Stimulated activated CD4-positive, alpha-beta T cell treated with anti-CD3 and anti-CD28 coated beads, Interleukin-1b, Interleukin-23, amount 100 ng/mL, for 48 hours (primary cell): ENCODE results near the gene TMEM59.
"Not testable (repeated sequence)": the region's sequence is repeated elsewhere in the genome, so short reads cannot be mapped to it uniquely, and the experiment has no call there.

ENCODE experiments used
- DNase-seq: peaks from one replicate; pipeline ENCODE4 v3.0.0-alpha.2; 2020

The TMEM59 gene, protein sequence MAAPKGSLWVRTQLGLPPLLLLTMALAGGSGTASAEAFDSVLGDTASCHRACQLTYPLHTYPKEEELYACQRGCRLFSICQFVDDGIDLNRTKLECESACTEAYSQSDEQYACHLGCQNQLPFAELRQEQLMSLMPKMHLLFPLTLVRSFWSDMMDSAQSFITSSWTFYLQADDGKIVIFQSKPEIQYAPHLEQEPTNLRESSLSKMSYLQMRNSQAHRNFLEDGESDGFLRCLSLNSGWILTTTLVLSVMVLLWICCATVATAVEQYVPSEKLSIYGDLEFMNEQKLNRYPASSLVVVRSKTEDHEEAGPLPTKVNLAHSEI

DNA sequence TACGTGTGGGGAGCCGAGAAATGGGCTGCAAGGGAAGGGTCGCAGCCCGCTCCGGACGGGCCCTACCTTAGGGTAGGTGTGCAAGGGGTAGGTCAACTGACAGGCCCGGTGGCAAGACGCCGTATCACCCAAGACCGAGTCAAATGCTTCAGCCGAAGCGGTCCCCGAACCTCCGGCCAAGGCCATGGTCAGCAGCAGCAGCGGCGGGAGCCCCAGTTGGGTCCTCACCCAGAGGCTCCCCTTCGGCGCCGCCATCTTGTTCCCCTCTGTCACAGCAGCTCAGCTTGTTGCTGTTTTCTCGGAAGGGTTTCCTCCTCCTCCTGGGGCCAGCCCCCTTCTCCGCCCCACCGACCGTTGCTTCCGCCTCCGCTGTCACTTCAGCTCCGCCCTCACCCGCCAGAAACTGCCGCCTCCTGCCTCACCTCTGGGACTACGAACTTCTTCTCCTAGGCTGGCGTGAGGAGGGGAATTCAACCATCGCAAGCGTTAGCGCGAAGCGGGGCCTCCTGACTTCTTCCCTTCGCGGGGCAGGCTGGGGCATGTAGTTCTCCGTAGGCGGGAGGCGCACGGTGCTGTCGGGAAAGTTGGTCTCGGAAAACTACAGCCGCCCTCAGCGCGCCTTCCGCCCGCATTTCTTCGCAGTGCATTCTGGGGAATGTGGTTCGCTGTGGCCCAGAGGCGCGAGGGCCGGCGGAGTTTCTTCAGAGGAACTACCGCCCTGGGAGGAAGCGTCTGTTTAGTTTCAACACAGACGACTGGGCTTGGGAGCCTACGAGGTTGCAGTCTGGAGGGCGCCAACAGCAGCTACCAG is at the start of gene TMEM59, which contains the start of gene TCEANC2:
TSS of gene TMEM59 (minus strand) at position 271 of the 811 bp plus-strand sequence. CDS start at position 255, 16 bp downstream.
TSS of gene TCEANC2 (plus strand) at position 675 of the 811 bp plus-strand sequence. CDS start 815 bp downstream, outside the sequence.
- peak; percentile 99 for DNase-seq

DNA sequence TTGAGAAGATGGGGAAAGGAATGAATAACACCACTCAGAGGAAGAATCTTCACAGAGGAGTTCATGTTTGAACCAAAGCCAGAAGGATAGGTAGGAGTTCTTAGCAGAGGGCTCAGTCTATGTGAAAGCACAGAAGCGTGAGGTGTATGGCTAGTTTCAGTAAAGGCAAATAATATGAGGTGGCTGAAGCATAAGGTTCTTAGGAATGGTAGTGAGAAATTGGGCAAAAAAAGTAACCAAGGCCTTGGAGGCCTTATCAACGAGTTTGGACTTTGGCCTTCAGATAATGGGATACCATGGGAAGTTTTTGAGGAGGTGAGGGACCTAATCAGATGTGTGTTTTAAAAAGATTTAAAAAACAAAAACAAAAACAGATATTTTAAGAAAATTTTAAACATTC is 47.5 kb upstream of the TMEM59 start:
- DNase-seq: no peak

DNA sequence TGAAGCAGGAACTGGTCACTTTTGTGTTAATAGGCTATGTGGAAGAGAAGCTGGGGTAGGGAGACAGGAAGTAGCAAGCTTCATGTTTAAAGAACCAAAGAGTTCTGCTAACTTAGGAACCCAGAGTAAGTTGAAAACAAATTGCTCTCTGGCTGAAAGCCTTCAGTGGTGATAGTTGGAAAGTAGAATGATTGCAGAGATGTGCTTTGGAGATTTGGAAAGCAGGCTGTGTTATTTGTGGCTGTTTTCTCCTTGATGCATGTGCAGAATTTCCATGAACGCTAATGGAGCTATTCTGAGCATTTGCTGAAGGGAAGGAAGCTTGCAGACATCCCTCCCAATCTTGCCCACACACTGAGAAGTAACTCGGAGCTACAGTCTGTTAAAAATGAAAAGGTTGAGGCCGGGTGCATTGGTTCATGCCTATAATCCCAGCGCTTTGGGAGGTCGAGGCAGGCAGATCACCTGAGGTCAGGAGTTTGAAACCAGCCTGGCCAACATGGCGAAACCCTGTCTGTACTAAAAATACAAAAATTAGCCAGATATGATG is 46.1 kb upstream of the TMEM59 start:
- DNase-seq: no peak

DNA sequence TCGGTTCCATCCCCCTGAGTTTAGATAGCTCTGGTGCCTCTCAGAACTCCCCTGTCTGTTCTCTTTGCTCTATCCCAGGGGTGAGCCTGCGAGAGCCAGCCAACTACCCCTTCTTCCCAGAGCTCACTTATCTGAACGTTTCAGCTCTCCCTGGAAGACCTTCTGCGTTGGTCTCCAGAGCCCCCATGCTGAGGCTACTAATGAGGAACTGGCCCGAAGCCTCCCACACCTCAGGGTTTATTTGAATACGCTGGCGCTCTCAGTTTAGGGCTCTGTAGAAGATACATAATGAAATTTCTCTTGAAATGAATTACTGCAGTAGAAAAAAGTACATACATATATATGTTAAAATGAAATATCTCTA is 43.9 kb upstream of the TMEM59 start:
- DNase-seq: no peak

DNA sequence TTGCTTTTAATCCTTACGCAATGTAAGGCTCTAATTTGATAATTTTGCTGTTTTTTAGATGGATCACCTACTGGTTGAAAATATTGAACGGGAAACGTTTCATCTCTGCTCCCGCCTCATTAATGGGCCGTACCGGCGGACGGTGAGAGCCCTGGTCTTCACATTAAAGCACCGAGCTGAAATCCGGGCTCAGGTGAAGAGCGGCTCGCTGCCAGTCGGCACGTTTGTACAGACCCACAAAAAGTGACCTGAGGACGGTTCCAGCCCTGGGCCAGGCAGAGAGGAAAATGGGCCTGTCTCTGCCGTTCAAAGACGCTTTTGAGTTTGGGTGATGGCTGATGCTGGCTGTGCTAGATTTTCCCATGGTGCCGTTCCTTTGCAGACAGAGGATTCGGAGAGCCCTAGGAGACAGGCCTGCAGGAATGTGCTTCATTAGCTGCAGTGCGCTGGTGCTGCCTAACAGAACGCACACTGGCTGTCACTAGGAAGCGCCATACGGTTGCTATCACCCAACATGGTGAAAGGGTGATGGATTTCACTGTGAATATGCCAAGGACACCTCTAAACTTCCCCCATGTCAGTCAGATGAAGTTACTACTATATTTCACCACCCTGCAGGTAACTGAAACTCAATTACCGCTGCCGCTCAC is 43.3 kb upstream of the TMEM59 start:
- no peak for DNase-seq

DNA sequence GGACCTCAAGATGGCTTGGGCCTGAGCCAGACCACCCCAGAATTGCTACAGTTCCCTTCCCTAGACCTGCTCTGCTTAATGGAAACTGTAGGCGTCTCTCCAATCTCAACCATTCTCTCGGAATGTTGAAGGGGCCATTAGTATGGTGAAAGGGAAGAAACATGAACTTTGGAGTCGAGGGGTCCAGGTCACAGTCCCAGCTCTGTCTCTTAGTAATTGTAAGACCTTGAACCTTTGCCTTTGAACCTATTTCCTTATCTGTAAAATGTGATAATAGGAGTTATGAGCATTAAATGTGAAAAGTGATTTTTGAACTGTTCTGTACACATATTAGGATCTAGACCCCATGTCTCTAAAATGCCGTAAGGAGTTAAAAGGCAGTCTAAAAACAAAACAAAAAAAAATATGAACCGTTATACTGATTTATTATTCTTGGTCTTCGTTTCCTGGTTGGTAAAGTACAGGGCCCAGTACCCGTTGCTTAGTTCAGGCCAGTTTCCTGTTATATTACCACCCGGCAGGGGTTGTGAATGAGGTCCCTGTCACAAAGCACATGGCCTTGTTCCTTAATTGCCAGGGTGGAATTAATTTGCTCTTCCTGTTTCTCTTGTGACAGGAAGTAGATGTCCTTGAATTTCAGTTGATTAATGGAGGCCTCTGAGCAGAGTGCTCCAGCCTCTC is 42.7 kb upstream of the TMEM59 start:
- DNase-seq: no peak

DNA sequence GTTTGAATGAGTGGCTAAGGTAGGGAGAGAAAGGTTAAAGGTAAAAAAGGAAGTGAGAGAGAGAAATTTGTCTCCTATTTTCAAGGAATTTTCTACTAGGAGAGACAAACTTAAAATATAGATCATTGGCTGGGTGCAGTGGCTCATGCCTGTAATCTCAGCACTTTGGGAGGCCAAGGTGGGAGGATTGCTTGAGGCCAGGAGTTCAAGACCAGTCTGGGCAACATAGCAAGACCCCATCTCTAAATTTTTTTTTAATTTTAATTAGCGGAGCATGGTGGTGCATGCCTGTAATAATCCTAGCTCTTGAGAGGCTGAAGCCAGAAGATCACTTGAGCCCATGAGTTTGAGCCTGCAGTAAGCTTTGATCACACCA is 41.7 kb upstream of the TMEM59 start:
- not testable (repeated sequence) for DNase-seq

DNA sequence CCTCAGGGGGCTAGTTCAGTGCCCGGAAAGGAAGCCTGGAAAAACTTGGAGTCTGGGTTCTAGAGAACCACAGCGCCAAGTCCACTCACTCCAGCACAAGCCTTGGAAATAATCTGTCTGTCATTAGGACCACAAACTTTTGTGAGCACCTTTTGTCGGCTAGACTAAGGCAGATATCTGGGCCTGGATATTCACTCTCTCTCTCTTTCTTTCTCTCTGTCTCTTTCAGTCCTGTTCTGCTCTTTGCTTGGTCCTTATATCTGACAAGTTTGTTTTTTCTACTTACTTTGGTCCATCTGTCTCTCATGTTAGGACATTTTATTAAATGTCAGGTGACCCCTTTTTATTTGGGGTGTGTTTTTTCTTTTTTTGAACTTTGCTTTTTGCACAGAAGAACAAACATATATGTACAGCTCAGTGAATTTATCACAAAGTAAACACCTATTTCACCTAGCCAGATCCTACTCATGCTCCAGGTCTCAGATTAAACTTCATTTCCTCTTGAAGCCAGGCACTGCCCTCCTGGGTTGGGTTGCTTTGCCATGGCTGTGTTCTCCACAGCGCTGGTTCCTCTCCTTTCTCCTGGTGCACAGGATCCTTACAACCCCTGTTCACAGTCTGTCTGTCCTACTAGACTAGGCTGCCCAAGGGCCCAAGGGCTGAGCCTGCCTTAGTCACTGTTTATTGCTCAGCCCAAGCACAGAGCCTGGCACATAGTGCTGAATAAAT is 41.2 kb upstream of the TMEM59 start:
- DNase-seq: no peak

DNA sequence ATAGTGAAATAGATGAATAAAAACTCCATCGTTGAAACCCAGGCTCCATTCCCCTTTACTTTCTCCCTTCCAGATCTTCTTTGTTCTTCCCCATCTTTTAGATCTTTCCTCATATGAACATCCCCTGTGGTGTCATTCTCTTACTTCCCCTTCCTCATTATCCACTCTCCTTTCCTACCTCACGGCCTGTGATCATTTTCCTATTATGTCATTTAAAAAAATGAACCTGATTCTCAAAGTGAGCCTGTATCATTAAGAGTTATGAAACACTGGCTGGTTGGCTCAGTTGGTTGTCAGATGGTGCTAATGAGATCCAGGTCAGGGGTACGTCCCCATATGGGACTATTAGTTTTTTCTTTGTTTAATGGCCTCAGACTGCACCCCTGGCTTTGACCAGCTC is 38.7 kb upstream of the TMEM59 start:
- no peak for DNase-seq

DNA sequence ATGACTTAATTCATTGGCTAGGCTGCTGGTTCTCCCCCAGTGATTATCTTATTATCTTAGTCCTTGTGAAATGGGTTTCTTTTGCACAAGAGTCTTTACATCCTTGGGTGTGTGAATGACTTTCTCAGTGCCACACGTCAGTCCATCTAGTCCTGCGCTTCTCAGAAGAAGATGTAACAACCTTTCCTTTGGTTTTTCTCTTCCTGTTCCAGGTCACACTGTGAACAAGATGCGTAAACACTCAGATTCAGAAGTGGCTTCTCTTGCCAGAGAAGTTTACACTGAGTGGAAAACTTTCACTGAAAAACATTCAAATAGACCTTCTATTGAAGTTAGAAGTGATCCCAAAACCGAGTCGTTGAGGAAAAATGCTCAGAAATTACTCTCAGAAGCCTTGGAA is 35.4 kb upstream of the TMEM59 start:
- DNase-seq: no peak

DNA sequence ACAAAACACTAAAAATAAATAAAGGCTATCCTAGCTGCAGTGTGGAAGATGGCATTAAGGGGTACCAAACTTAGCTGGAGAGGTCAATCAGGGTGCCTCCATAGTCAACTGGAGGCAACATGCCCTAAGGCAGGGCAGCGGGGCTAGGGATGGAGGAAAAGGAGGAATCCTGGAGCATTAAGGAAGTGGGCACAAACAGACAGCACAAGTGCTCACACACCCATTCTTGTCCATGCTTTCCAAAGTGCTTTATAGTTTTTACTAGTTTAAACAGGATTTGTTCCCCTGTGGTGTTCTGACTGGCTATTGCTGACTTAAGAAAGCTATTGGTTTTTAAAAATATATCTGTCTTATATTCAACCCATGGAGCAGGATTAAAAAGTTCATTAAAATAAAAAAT is 33.8 kb upstream of the TMEM59 start:
- DNase-seq: no peak

DNA sequence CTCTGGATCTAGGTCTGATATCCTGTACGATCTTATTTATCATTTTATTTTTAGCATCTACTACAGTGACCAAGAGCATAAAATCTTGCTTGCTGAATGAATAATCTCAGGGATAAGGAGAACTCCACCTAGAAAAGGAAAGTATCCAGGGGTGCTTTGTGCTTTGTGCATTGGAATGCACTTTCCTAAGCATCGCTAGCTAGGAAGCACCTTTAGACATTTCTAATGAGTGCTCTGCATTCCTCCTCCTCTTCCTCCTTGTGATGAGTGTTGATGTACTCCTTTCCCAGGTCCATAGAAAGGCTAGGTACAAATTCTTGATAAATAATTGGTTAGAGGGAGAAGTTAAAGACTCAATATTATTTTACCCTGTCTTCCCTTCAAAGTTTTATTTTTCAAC is 31.8 kb upstream of the TMEM59 start:
- DNase-seq: no peak

DNA sequence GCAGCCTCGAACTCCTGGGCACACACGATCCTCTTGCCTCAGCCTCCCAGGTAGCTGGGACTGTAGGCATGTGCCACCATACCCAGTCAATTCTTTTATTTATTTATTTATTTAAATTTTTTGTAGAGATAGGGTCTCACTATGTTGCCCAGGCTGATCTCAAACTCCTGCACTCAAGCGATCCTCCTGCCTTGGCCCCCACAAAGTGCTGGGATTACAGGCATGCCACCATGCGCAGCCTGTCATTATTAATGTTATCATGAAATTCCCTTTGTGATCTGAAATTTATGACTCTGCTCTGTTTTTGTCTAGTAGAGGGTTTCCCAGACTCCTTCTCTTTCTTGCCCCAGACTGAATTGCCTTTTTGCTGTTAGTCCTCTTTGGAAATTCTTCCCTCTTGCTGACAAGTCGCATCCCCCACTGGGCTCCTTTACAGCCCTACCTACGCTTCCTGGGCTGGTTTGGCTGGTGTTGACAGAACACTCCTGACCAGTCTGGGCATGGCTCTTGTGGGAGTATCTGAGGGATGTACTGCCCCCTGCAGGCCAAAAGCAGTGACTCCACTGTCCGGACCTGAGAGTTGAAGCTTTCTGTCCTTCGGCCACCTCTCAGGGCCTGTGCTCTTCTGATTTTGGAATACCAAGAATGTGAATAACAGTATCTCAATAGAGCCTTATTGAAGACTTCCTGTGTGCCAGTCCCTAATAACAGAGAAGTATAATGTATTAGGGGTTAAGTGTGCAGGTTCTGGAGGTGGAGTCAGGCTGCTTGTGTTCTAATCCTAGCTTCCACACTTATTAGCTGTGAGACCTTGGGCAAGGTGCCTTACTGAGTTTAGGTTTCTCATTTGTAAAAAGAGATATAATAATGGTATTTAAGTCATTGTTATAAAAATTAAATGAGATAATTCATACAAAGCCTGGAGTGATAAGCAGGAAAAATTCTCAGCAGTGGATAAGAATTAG is 28.6 kb upstream of the TMEM59 start:
- DNase-seq: peak; percentile 58

DNA sequence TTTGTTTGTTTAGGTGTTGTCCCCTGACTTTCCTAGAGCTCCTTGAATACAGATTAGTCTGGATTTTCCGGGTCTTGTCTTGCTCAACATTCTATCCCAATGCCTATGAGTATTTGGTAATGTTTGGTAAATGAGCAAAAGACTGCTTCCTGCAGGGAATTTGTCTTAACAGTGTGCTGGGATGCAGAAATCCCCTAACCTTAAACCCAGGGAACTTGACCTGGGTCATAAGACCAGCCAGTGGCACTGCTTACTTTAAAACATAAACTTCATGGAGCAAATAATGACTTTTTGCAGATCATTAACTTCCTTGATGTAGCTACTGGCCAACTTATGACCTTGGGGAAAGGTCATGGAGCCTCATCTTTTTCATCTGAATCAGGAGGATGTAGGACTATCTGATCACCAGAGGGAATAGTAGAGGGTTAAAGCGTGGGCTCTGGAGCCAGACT is 27.6 kb upstream of the TMEM59 start:
- DNase-seq: no peak

DNA sequence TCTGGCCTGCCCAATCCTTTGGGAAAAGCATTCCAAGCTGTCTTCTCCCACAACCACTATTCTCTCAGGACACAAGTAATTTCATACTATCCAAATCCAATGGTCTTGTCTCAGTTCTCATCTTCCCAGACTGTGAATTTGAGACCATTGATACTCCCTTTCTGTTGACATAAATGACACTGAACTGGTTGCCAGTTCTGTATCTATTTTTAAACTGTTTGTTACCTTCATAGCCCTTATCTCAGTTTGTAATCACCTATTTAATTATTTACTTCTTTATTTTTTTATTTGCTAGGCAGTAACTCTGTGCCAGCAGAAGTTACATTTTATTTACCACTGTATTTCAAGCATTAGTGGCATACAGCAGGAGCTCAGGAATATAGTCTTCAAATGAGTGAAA is 24.4 kb upstream of the TMEM59 start:
- DNase-seq: no peak

DNA sequence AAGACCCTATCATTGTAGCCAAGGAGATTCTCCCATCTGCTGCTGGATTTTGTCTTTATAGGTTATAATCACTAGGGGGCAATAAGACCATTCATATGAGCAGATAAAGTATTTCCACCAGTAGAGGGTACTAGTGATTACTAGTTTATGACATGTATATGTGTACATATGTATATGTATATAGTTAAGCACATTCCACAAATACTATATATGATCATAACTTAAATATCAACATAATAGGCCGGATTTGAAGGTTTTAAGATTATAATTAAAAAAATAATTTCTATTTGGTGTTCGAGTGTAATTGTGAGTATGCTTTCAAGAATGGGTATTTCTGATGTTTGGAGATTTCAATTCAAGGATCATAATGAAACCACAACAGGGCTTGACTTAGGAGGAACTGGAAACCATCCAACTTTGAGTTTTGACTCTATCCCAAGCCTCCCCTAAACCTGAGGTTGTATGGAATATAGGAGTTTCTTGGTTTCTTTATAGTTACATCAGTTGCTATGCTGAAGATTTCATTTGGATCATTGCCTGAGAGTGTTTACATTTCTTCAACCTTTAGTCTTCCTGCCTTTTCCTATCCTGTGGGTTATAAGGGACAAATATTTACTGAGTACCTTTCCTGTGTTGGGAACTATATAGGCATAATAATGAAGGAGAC is 17.3 kb upstream of the TMEM59 start:
- no peak for DNase-seq

DNA sequence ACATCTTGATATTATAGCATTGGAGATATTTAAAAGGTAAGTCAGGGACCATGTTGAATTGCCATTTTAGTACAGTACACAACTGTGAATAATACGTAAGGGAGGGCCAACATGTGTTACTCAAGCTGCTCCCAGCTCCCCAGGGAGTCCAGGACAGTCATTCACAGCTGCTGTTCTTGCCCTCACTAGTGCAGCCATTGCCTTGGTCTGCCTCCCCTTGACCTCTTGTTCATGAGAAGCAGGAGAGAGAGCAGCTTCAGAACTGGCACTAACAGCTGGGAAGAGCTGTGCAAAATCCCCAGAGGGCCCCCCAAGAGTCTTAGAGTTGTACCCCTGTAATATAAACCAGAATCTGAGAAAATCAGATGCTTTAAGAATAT is 16.8 kb upstream of the TMEM59 start:
- no peak for DNase-seq

DNA sequence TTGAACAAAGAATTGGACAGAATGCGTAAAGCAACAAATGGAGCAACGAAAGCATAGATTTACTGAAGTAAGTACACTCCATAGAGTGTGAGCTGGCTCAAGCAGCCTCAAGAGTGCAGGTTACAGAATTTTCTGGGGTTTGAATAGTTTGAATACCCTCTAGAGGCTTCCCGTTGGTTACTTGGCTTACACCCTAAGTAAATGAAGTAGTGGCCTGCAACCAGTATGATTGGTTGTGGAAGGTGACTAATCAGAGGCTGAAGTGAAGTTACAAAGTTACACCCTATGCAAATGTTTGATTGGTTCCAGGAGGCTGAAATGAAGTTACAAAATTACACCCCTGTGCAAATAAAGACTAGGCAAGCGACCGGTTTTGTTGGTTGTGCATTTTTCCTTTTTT is 11.3 kb upstream of the TMEM59 start:
- no peak for DNase-seq

DNA sequence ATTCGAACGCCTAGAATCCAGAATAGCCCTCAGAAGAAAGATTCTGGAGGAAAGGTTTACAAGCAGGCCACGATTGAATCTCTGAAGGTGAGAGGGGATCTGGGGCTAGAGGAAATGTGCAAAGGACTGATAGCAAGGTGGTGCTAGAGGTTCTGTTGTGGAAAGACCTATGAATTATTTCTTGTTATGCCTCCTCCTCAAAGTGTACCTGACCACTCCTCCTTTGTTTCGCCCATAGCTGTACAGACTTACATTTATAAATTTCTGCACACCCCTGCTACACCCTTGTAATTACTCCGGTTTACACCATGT is 1.4 kb upstream of the TMEM59 start:
- no peak for DNase-seq

DNA sequence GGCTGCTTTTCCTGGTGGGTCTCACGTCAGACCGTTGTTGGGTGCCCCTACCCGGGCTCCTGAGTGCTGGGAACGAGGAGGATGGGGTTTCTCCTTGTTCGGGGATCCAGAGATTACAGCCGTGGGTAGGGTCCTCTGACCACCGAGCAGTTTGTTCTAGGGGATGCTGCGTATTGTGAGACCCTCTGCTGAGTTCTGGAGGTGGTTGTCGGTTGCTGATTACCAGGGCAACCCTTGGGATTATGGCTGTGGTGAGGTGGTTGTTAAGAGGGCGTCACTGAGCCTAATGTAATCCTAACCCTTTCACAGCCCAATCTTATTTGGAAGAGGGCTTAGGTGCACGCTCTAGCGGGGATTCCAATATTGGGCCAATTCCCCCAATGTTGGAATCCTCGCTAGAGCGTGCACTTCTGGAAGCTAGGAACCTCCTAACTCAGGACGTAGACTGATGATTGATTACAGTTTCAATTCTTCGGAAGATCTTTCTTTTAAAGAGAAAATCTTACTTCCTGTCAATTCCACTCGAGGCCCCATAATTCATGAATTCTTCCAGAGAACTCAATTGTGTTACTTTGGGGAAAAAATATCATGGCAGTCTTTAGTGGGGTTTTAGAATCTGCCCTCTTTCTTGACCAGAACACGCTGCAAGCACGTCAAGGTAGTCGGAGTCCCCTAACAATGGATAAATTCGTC is 887 bp upstream of the TMEM59 start:
- DNase-seq: no peak
